ENCODE measurements around the gene POGLUT2.

POGLUT2 gene

GRCh38 chr13:102768909-102769308, 29.9 kb downstream of the POGLUT2 start:
- no peak for DNase-seq (ENCODE audit: low read depth)

GRCh38 chr13:102763741-102764140, 35.0 kb downstream of the POGLUT2 start:
- no peak for DNase-seq (ENCODE audit: low read depth)

GRCh38 chr13:102761071-102761470, 37.7 kb downstream of the POGLUT2 start:
- no peak for DNase-seq (ENCODE audit: low read depth)

- no peak for DNase-seq (ENCODE audit: low read depth)
These were observed 39.9 kb downstream of the POGLUT2 start for GRCh38 chr13:102758842-102759241.

GRCh38 chr13:102757006-102757405, 41.8 kb downstream of the POGLUT2 start:
- DNase-seq (ENCODE audit: low read depth), result no peak

DNA sequence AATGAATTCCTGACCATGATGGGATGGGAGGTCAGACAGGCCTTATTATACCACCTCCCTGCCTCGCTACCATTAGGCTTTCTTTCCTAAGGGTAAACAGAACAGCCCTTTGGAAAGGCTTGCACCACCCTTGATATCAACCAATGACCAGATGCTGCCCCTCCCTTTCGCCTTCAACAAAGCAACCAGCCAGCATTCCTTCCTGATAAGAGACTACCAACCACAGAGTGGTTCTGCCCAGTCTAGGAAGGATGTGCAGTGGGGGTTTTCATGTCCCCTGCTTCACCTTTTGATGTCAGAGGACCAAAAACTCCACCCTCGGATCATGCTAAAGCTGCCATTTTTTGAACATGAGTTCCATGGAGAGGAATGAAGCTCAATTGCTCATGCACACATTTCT, 46.9 kb downstream of the POGLUT2 start:
- no peak for DNase-seq (ENCODE audit: low read depth)

- DNase-seq (ENCODE audit: low read depth), result no peak
These were observed 56.3 kb downstream of the POGLUT2 start for GRCh38 chr13:102742506-102742905.

- no peak for DNase-seq (ENCODE audit: low read depth)
These were observed 56.7 kb downstream of the POGLUT2 start for GRCh38 chr13:102742101-102742500.
